GM15510 (cell line): ENCODE results near the gene ERC2.

Source experiments
- POLR2A ChIP-seq: IDR thresholded peaks from 3 replicates; pipeline ENCODE4 v1.6.1; 2011; ENCODE audit warnings: borderline replicate concordance; ENCODE audit not compliant: insufficient read length; ENCODE audit errors: extremely low read depth

The ERC2 gene

DNA sequence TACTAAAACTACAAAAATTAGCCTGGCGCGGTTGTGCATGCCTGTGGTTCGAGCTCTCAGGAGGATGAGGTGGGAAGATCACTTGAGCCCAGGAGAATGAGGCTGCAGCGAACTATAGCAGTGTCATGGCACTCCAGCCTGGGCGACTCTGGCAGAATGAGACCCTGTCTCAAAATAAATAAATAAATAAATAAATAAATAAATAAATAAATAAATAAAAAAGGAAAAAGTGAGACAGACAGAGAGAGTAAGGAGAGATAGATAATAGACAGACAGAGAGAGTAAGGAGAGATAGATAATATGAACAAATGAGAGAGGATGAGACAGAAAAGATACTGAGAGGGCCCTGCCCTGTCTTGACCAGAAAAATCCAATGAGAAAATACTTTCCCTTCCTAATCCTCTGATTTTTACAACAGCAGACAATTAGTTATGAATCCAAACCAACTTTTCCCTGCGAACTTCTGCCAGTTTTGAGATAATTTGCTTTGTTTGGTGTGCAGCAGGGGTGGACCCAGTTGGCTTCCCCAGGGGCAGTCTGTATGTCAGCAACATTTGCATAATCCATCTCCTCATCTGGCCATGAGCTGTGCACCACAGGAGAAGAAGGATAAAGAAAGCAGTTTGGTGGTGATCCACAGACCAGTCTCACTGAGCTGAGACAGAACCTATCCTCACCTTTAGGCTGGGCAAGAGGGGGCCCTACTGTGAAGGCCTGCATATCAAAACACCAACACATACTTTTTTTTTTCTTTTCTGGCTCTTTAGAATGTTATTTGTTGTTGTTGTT is 692.7 kb downstream of the ERC2 start:
- no peak for TF ChIP-seq POLR2A

DNA sequence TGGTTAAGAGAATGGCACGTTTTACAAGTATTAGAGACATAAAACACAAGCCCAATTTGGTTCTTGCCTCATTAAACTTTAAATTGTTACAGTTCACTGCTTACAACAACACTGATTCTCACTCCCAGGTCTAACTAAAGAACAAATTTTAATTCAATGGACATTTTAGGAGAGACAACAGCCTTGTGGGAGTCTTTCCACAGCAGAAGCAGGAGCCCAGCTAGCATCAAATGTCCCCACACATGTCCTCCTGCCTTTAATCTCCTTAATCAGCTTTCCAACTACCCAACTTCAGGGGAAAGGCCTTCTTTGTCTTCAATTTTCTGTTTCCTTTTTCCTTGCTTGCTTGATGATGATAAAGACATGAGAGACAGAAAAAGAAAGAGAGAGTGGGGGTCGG is 693.4 kb downstream of the ERC2 start:
- no peak for TF ChIP-seq POLR2A

DNA sequence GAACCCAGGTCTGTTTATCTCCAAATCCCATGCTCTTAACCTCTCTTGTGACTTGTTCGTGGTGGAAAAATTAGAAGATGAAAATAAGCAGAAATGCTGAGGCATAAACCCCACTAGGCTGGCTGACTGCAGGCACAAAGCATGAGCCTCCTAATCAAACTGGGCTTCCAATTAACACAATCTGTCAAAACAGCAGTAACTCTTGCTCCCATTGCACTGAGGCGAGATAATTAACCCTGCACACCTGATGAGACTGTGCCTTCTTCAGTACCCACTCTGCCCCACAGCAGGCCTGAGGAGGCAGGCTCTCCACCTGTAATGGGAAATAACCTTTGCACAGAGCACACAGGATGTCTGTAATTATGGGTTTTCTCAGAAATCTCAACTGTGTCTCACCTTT is 696.8 kb downstream of the ERC2 start:
- TF ChIP-seq POLR2A, result no peak

DNA sequence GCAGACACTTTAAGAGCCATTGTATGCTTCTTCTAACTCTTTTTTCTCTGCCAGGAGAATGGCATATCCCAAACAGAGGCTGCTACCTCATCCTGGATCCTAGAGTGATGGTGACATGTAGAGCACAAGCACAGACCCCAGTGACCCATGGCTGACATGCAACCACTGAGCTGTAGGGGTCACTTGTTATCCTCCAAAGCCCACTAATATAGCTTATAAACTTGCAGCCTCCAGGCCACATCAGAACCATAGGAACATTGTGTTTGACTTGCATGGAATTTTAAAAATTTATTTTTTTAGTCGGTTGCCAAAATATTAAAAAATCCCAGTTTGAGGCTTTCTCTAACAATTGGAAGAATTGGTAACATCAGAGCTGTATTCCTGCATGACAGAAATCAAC is 698.2 kb downstream of the ERC2 start:
- TF ChIP-seq POLR2A, result no peak

DNA sequence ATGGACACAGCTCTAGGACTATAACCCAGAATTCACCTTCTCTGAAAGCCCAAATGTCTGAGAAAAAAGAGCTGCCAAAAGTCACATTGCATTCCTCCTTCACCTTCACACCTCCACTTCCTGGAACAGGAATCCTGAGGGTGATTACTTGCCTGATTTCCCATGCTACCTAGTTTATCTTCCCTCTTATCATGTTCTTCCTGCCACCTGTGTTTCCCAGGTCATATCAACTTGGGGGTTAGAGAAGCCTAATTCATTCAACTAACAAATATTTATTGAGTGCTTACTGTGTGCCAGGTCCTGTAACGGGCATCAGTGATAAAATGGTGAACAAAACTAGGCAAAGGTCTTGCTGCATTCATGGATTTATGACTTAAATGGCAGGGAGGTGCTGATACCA is 701.5 kb downstream of the ERC2 start:
- TF ChIP-seq POLR2A, result no peak

DNA sequence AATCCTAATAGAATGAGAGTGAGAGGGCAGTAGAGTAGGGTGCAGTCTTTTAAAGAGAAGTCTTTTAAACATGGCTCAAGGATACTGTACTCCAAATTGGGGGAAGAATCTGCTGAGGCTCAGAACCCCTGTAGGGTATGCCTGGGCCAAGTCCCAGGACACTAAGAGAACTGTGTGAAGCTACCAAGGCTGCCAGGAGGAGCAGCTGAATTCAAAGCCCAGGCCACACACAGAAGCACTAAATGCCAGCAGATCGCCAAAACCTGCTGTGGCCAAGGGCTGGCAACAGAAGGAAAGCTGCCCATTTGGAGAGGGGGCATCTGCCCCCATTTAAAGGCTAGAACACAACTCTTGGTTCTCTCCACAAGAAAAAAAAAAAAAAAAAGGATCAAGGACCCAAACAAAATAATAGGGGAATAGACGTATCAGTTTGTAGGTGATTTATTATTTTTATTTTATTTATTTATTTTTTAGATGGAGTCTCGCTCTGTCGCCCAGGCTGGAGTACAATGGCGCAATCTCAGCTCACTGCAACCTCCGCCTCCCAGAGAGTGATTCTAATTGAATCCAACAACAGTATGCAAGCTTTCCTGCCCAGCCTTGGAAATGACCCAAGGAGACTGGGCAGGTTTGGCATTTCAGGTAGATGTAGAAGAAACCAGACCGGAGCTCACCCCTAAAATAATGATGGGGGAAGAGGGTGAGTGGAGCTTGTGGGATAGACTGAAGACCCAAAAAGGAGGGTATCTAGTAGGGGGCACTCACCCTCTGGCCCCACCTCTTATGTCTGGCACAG is 702.2 kb downstream of the ERC2 start:
- TF ChIP-seq POLR2A, result no peak

DNA sequence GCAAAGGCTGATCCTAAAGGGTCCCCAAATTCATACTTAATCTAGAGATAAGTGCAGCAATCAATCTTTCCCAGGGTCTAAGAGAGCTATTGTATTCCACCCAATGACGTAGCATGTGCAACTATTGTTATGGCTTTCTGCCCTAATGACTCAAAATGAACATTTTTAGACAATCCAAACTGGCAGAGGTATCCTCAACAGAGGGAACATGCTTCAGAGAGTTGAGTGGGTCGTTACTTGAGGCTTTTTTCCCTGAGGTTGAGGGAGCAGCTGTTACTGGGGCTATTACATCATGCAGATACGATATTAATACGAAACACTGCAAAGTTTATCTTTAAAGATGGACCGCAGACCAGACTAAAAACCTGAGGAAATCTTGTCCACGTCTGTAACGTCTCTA is 702.9 kb downstream of the ERC2 start:
- TF ChIP-seq POLR2A, result no peak

DNA sequence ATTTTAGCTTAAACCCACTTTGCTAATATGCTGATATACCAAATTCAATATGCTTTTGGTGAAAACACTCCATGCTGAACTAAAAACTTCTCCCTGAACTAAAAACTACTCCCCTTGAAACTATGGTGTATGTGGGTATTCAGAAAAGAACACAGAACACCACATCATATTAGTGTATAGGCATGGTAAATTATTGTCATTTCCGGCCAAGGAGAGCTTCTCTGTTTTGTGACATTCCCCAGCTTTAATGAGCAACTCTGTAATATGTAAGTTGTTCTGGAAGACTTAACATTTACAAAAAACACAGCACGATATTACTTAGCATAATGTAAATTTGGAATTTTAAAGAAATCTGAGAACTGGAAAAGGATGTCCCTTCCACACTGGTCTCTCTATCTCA is 711.3 kb downstream of the ERC2 start:
- TF ChIP-seq POLR2A, result no peak

DNA sequence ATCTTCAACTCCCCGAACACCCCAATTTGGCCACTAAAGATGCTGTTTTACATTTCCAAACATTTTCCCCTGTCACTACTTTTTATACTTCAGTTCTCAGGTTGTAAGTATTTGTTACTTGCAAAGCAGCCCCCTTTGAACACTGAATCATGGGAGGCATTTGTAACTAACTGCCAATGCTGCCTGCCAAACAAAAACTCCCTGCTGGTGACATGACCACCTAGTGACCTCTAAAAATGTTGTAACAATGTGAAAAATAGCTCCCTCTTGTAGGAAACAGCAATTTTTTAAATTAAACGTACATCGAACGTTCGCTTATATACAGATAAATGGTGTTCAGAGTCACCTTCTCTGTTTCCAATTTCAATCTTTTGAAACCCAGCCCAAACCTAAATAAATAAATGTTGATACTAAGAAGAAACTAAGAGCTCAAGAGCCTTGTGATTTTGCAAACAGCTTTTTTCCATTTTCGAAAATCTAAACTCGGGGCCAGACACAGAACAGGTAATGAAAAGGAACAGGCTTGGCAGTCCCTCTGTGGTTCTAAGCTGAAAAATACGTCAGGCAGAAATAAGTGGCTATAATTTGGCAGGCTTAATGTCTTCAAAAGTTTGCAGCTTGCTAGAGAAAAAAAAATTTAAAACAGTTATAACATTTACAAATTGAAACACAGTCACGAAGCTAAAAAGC is 712.6 kb downstream of the ERC2 start:
- TF ChIP-seq POLR2A, result no peak

DNA sequence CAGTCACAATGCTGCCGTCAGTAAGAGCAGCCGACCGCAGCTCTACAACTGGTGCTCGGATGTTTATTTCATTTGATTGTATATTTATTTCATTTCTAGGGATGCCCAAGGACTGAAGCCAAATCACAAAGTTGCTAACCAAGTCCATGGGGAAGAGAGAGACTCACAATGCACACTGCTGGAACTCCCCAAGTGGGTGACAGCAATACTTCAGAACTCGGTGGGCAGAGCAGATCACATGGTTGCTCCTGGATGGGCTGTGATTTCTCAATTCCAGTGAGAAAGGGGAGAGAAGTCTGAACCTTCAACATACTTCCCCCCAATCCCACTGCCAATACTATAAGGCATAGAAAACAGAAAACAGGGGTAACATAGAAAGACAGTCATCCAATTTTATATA is 715.4 kb downstream of the ERC2 start:
- no peak for TF ChIP-seq POLR2A

DNA sequence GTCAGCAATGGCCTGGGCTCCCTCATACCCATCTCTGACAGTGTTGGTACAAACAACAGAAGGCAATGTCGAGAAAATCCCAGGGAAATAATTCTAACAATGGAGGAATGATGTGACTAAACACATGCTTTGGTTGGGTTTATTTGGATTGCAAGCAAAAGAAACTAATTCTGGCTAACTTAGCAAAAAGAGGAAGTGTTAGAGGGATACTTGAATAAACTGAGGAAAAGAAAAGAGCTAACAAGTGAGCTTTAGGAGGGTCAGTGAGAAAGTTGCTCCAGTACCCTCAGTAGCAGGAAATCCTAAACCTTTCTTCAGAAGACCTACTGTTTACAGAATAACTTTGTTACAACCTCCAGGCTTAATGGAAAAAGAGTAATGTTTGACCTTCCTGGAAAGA is 716.5 kb downstream of the ERC2 start:
- TF ChIP-seq POLR2A, result no peak

DNA sequence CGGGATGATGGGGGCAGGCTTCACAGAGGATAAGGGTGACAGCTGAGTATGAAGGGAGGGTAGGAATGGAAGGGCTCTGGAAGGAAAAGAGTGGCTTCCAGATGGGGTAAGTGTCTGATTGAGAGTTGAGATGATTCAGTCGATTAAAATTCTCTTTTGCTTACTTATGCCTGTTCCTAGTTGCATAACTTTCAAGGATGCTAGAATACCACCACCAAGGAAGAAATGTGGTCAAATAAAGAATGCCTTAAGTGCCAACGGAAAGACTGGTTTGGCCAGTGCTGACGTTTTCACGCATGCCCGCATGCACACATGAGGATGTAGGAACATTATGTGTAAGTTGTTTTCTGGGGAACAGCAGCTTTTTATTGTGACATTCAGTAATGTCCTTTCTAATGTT is 717.7 kb downstream of the ERC2 start:
- no peak for TF ChIP-seq POLR2A

DNA sequence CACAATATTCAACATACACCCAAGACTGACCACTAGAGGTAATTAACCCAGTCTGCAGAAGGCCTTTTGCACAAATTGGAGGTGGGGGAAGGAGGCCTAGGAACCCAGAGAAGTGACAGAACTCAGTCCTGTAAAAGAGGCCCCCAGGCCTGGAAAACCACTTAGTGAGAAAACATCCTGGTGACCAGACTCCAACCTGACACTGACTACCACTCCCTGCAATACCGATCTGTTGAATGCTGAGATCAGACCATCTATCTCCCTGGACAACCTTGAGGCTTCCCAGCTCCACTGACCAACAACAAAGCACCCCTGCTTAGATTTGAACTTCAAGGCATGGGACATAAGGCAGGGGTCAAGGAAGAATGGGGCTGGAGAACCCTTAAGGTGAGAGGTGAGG is 719.2 kb downstream of the ERC2 start:
- TF ChIP-seq POLR2A, result no peak

DNA sequence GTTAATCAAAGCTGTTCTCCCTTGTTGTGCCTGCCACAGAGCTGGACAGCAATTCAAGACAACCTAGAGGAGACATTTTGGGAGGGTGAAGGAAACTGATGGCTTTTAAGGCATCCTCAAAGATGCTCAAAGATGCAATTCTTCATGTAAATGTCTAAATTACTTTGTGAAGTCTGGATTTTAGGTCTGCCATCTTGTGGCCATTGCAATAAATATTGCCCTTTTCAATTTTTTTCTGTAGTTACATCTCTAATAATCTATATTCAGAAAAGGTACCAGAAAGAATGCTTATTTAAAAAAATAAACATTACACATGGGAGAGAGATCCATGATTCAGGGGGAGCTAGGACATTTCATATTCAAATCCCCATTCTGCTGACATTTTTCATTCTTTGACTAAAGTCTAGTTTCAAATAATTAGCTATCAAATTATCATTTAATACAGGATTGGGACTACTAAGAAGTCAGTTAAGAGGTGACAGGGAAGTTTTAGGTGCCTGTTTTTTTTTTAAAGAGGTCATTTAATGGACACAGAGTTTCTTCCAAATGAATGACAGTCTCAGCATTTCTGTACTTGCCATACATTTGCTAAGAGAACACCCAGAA is 721.4 kb downstream of the ERC2 start:
- TF ChIP-seq POLR2A, result no peak

DNA sequence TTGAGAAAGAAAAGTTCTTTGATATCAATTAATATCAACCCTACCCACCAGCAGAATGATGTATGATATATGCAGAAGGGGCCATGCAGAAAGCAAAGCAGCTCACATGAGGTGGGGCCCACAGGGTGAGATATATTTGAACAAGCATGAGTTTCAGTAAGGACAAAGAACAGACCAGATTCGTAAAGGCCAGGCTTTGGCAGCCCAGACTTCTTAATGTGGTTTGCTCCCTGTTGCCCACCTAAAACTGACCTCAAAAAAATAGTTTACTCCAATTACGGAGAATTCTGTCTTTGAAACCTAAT is 725.5 kb downstream of the ERC2 start:
- TF ChIP-seq POLR2A, result no peak
